SK-N-SH treated with all-trans-retinoic acid at 6 μM for 48 hours (cell line): ENCODE data around the gene PSMD7.

Experiments used
- ARNTL ChIP-seq: fragments of 450-650 bp; formaldehyde crosslinking; IDR thresholded peaks from 2 replicates; pipeline ENCODE4 v1.5.0; 2020; ENCODE audit warnings: low read depth, mild to moderate bottlenecking, moderate library complexity, borderline replicate concordance
- OSR1 ChIP-seq: fragments of 250-450 bp; sonication (Bioruptor Pico); IDR thresholded peaks from 2 replicates; pipeline ENCODE4 v1.8.0; 2022; ENCODE audit warnings: moderate library complexity, mild to moderate bottlenecking, inconsistent platforms
- RARB ChIP-seq: fragments of 250-450 bp; sonication (Bioruptor Pico); IDR thresholded peaks from 2 replicates; pipeline ENCODE4 v1.8.0; 2021; ENCODE audit warnings: mild to moderate bottlenecking, moderate library complexity
- ZFP30 ChIP-seq: fragments of 450-650 bp; formaldehyde crosslinking; IDR thresholded peaks from 2 replicates; pipeline ENCODE4 v1.5.0; 2022; ENCODE audit warnings: mild to moderate bottlenecking, moderate library complexity
- ZNF565 ChIP-seq: fragments of 450-650 bp; formaldehyde crosslinking; conservative IDR thresholded peaks from 2 replicates; pipeline ENCODE4 v1.5.0; 2020; ENCODE audit warnings: low read depth, mild to moderate bottlenecking, moderate library complexity
- ZNF70 ChIP-seq: fragments of 450-650 bp; formaldehyde crosslinking; IDR thresholded peaks from 2 replicates; pipeline ENCODE4 v1.5.0; 2020; ENCODE audit warnings: mild to moderate bottlenecking, moderate library complexity

DNA sequence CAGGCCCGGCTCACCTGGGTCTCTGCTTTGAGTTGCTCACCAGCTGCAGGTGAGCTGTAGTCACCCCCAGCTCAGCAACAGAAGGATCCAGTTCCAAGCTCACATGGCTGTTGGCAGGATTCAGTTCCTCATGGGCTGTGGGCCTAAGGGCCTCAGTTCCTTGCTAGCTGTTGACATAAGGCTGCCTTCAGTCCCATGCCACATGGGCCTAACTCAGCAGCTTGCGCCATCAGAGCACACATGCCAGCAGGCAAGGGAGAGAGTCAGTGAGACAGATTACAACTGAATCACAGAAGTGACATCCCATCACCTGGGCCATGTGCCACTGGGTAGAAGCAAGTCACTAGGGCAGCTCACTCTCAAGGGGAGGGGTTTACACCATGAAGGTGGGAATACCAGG lies 24.7 kb downstream of the PSMD7 start:
- TF ChIP-seq ZNF70 (CRISPR knock-in tag) (no peak), ARNTL (CRISPR knock-in tag) (no peak), OSR1 (no peak), RARB (no peak), ZFP30 (CRISPR knock-in tag) (no peak), ZNF565 (CRISPR knock-in tag) (no peak)
